Fibroblast of the aortic adventitia (primary cell): Measurements from ENCODE around the gene SIT1. TPM values are rescaled to one million over a fixed set of nuclear protein-coding genes. Genes with fewer than 3 reads are reported as not detected.

Experiments used
- DNase-seq: peaks from one replicate; pipeline ENCODE4 v3.0.0-alpha.2; 2010; ENCODE audit warnings: low read depth
- H3K4me3 ChIP-seq: 2 replicates; pipeline ENCODE4 v1.5.1; 2011; ENCODE audit warnings: low read depth, mild to moderate bottlenecking, control low read depth, low read length, moderate library complexity
- CTCF ChIP-seq: IDR thresholded peaks from 2 replicates; pipeline ENCODE4 v1.5.1; 2011; ENCODE audit warnings: mild to moderate bottlenecking, low read length, control low read depth, inconsistent platforms; ENCODE audit not compliant: insufficient read depth
- total RNA-seq: library from RNA; depleted of rRNA; stranded (reverse); fragments of >200 nt; gene quantifications from 2 replicates; pipeline ENCODE4 v1.2.3, GENCODE V29; 2012; ENCODE audit warnings: low replicate concordance

SIT1 gene
- 0.18 and 1.6 TPM in 2 replicates for total RNA-seq

GRCh38 chr9:35650341-35651158 is at the start of gene SIT1:
Gene SIT1 (minus strand): TSS chr9:35650931. CDS start chr9:35650853, 78 bp downstream.
- no peak for TF ChIP-seq CTCF
- H3K4me3 ChIP-seq: peak within 1 kb of the TSS; percentile 25
- DNase-seq: no peak

- TF ChIP-seq CTCF: no peak
- no peak for DNase-seq
- no peak overlapping the region for H3K4me3 ChIP-seq
Measured at GRCh38 chr9:35700031-35700430, 49.3 kb upstream of the SIT1 start.

- no peak for TF ChIP-seq CTCF
- no peak overlapping the region for H3K4me3 ChIP-seq
- DNase-seq: no peak
Measured at GRCh38 chr9:35698231-35698630, 47.5 kb upstream of the SIT1 start.

GRCh38 chr9:35697486-35697885 is 46.8 kb upstream of the SIT1 start:
- no peak for DNase-seq
- TF ChIP-seq CTCF: no peak

GRCh38 chr9:35696520-35697215 is 45.9 kb upstream of the SIT1 start:
- TF ChIP-seq CTCF: peak; percentile 95
- peak; percentile 56 for DNase-seq
- H3K4me3 ChIP-seq: no peak overlapping the region

More at GRCh38 chr9:35697486-35697885, 46.8 kb upstream of the SIT1 start:
- no peak overlapping the region for H3K4me3 ChIP-seq

GRCh38 chr9:35695943-35696401 is 45.2 kb upstream of the SIT1 start:
- no peak for TF ChIP-seq CTCF
- DNase-seq: no peak

More at GRCh38 chr9:35695943-35696401, 45.2 kb upstream of the SIT1 start:
- H3K4me3 ChIP-seq: no peak overlapping the region
